ENCODE data around the gene MESP2. TPM values are rescaled to one million over a fixed set of nuclear protein-coding genes. Genes with fewer than 3 reads are reported as not detected.

Gene MESP2
- polyA plus RNA-seq, 1 of the 3 experiments (the other 2 are of a cell fraction): 0.31 TPM

DNA sequence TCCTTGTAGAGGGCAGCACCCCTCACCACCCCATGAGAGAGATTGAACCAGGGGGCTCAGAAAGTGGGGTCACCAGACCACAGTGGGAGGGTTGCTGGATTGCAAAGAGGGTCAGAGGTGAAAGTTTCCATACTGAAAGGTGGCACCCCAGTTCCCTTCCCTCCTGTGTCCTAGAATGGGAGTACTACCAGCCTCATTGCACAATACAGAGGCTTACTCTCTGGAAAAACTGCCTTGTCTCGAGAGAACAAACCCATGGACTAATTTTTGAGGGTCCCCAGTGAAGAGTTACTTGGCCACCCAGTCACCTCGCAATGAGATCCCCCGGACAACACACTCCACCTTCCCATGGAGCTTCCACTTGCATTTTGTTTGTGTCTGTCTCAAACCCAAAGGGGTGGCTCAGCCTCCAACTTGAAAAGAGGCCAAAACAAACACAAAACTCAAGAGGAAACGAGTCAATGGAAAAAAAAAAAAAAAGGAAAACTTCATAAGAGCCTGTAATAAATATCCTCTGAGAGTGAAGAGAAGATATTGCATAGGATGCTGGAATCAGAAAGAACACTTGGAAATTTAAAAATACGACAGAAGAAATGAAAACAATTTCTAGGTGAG is 18.6 kb downstream of the MESP2 start:
- no peaks in the 10 kb centered on the region for H3K4me1 ChIP-seq (ENCODE audit: control insufficient read depth in 1 of 2, insufficient read depth in 2 of 2, low read depth in 1 of 2, low read length in 1 of 2)
- H3K79me2 ChIP-seq (ENCODE audit: insufficient read depth): no peaks in the 10 kb centered on the region
- DNase-seq: no peak
- H3K9ac ChIP-seq: no peak overlapping the region
- H3K4me3 ChIP-seq (ENCODE audit: low read depth in 2 of 2, low read length in 1 of 2): no peak overlapping the region
- H2AFZ ChIP-seq (ENCODE audit: low read depth): no peak overlapping the region
- TF ChIP-seq NFIC (IDR thresholded peaks at IDR 0.05; ENCODE audit: borderline replicate concordance) (peak; percentile 39; the same call in 1 of the 2 replicates), RAD21 (IDR thresholded peaks at IDR 0.05; ENCODE audit: low read length) (no peak), ELF1 (IDR thresholded peaks at IDR 0.05) (no peak)
- H4K20me1 ChIP-seq (ENCODE audit: insufficient read depth): no peaks in the 10 kb centered on the region
- no peaks in the 10 kb centered on the region for H3K27me3 ChIP-seq (ENCODE audit: insufficient read depth)
- ChIA-PET CTCF (interaction anchor here (1.1 to 1.3 kb wide), 2 partner anchors 55 to 80 kb away, joined by 3 to 5 read pairs; no protein-coding TSS in a partner anchor), POLR2A (interaction anchor here (0.6 kb wide), 1 partner anchor 80 kb away, joined by 3 read pairs; no protein-coding TSS in a partner anchor)
- whole genome bisulfite sequencing (ENCODE audit: low lambda C conversion rate): 41% methylated on average over 5 of the region's 5 CpGs
- no peaks in the 10 kb centered on the region for H3K36me3 ChIP-seq (replicated peaks in 1 of 2; ENCODE audit: control insufficient read depth in 1 of 2, insufficient read depth in 2 of 2, low read length in 1 of 2)
- peak overlapping the region; percentile 23; the same call in 1 of the 2 replicates for H3K4me2 ChIP-seq
- no peaks in the 10 kb centered on the region for H3K9me3 ChIP-seq
- H3K27ac ChIP-seq (ENCODE audit: low read depth in 2 of 2, low read length in 1 of 2): no peak overlapping the region
- H3K9me2 ChIP-seq: no peaks in the 10 kb centered on the region
- no peaks in the 10 kb centered on the region for H3F3A ChIP-seq (replicated peaks; ENCODE audit: insufficient read depth)

DNA sequence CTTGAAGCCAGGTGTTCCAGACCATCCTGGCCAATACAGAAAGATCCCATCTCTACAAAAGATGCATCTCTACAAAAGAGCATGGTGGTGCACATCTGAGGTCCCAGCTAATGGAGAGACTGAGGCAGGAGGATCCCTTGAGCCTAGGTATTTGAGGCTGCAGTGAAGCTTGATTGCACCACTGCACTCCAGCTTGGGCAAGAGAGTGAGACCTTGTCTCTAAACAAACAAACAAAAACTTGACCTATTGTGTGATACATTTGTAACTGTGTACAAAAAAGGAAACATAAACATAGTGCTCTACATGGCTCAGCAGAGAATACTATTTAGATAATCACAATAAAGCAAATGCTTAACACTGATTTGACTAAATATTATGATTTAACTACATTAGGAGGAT is 19.9 kb downstream of the MESP2 start:
- Histone ChIP-seq H3K79me2 (ENCODE audit: insufficient read depth) (no peaks in the 10 kb centered on the region), H3K4me1 (ENCODE audit: control insufficient read depth in 1 of 2, insufficient read depth in 2 of 2, low read depth in 1 of 2, low read length in 1 of 2) (no peaks in the 10 kb centered on the region), H3K27me3 (ENCODE audit: insufficient read depth) (no peaks in the 10 kb centered on the region), H3K36me3 (replicated peaks in 1 of 2; ENCODE audit: control insufficient read depth in 1 of 2, insufficient read depth in 2 of 2, low read length in 1 of 2) (no peaks in the 10 kb centered on the region), H3F3A (replicated peaks; ENCODE audit: insufficient read depth) (no peaks in the 10 kb centered on the region), H3K9me2 (no peaks in the 10 kb centered on the region), H3K4me2 (no peak overlapping the region), H3K27ac (ENCODE audit: low read depth in 2 of 2, low read length in 1 of 2) (no peak overlapping the region), H2AFZ (ENCODE audit: low read depth) (no peak overlapping the region), H3K4me3 (ENCODE audit: low read depth in 2 of 2, low read length in 1 of 2) (no peak overlapping the region), H4K20me1 (ENCODE audit: insufficient read depth) (no peaks in the 10 kb centered on the region), H3K9me3 (no peaks in the 10 kb centered on the region), H3K9ac (no peak overlapping the region)
- ChIA-PET POLR2A (no interaction called here), CTCF (interaction anchor here (1.3 kb wide), 1 partner anchor 79 kb away, joined by 5 read pairs; no protein-coding TSS in a partner anchor)
- no peak for DNase-seq
- TF ChIP-seq, protein P1, sequence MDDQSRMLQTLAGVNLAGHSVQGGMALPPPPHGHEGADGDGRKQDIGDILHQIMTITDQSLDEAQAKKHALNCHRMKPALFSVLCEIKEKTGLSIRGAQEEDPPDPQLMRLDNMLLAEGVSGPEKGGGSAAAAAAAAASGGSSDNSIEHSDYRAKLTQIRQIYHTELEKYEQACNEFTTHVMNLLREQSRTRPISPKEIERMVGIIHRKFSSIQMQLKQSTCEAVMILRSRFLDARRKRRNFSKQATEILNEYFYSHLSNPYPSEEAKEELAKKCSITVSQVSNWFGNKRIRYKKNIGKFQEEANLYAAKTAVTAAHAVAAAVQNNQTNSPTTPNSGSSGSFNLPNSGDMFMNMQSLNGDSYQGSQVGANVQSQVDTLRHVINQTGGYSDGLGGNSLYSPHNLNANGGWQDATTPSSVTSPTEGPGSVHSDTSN (IDR thresholded peaks at IDR 0.05): no peak
- TF ChIP-seq MEF2A (IDR thresholded peaks at IDR 0.05; ENCODE audit: borderline replicate concordance, low read depth) (no peak), YY1 (IDR thresholded peaks at IDR 0.05; ENCODE audit: low read depth) (no peak), MXI1 (IDR thresholded peaks at IDR 0.05; ENCODE audit: low read depth, low read length) (no peak), NRF1 (IDR thresholded peaks at IDR 0.05; ENCODE audit: low read depth, low read length) (no peak), FOSL2 (IDR thresholded peaks at IDR 0.05; ENCODE audit: borderline replicate concordance, low read depth) (no peak), SIN3A (IDR thresholded peaks at IDR 0.05; ENCODE audit: borderline replicate concordance, low read depth, low read length) (no peak), SMC3 (IDR thresholded peaks at IDR 0.05; ENCODE audit: low read depth, low read length) (no peak), TEAD4 (IDR thresholded peaks at IDR 0.05; ENCODE audit: borderline replicate concordance, insufficient read depth) (no peak), TCF12 (IDR thresholded peaks at IDR 0.05) (no peak), EP300 (IDR thresholded peaks at IDR 0.05; ENCODE audit: borderline replicate concordance in 1 of 2, low read depth in 1 of 2, low read length in 1 of 2) (no peak)
- TF ChIP-seq, protein P2, sequence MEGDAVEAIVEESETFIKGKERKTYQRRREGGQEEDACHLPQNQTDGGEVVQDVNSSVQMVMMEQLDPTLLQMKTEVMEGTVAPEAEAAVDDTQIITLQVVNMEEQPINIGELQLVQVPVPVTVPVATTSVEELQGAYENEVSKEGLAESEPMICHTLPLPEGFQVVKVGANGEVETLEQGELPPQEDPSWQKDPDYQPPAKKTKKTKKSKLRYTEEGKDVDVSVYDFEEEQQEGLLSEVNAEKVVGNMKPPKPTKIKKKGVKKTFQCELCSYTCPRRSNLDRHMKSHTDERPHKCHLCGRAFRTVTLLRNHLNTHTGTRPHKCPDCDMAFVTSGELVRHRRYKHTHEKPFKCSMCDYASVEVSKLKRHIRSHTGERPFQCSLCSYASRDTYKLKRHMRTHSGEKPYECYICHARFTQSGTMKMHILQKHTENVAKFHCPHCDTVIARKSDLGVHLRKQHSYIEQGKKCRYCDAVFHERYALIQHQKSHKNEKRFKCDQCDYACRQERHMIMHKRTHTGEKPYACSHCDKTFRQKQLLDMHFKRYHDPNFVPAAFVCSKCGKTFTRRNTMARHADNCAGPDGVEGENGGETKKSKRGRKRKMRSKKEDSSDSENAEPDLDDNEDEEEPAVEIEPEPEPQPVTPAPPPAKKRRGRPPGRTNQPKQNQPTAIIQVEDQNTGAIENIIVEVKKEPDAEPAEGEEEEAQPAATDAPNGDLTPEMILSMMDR (IDR thresholded peaks at IDR 0.05): no peak
- TF ChIP-seq, protein P3, sequence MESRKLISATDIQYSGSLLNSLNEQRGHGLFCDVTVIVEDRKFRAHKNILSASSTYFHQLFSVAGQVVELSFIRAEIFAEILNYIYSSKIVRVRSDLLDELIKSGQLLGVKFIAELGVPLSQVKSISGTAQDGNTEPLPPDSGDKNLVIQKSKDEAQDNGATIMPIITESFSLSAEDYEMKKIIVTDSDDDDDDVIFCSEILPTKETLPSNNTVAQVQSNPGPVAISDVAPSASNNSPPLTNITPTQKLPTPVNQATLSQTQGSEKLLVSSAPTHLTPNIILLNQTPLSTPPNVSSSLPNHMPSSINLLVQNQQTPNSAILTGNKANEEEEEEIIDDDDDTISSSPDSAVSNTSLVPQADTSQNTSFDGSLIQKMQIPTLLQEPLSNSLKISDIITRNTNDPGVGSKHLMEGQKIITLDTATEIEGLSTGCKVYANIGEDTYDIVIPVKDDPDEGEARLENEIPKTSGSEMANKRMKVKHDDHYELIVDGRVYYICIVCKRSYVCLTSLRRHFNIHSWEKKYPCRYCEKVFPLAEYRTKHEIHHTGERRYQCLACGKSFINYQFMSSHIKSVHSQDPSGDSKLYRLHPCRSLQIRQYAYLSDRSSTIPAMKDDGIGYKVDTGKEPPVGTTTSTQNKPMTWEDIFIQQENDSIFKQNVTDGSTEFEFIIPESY (IDR thresholded peaks at IDR 0.05; ENCODE audit: borderline replicate concordance, low read depth): no peak
- TF ChIP-seq, protein P4, sequence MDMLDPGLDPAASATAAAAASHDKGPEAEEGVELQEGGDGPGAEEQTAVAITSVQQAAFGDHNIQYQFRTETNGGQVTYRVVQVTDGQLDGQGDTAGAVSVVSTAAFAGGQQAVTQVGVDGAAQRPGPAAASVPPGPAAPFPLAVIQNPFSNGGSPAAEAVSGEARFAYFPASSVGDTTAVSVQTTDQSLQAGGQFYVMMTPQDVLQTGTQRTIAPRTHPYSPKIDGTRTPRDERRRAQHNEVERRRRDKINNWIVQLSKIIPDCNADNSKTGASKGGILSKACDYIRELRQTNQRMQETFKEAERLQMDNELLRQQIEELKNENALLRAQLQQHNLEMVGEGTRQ (IDR thresholded peaks at IDR 0.05; ENCODE audit: borderline replicate concordance, low read depth, low read length): no peak

Data from SK-N-SH (cell line).